Keratinocyte (primary cell): ENCODE results near the gene CRYBB1.

Experiments used
- EZH2 ChIP-seq: IDR thresholded peaks from one replicate; pipeline ENCODE4 v1.6.1; 2012; ENCODE audit warnings: inconsistent platforms, mild to moderate bottlenecking, low read length, moderate library complexity
- TF ChIP-seq, protein P1 (sequence below), 3 experiments: IDR thresholded peaks in 1 of 3; conservative IDR thresholded peaks in 1 of 3; optimal IDR thresholded peaks in 1 of 3; 2 replicates in 2 of 3; 3 replicates in 1 of 3; pipeline versions ENCODE3 to v1.5.1; 2011; ENCODE audit warnings: low read length in 3 of 3, mild to moderate bottlenecking in 3 of 3, moderate library complexity in 2 of 3, control low read depth in 1 of 3, inconsistent platforms in 1 of 3; ENCODE audit not compliant: insufficient read depth in 2 of 3; ENCODE audit errors: extremely low read depth in 1 of 3

DNA sequence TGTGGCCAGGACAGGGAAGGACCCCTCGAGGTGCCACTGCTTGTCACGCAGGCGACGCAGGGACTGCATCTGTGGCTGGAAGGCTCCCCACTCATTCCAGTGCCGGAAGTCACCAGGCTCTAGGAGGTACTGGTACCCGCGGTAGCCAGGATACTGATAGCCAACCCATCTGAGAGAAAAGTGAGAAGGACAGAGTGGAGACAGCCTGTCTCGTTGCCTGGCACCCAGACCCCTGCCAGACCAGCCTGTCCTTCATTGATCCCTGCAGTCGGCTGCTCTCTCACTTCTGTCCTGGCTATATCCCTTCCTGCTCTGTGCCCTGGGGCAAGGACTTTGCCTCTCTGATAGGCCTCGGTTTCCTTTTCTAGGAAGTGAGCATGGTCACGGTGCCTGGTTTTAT lies 18.3 kb downstream of the CRYBB1 start:
- TF ChIP-seq, protein P1, sequence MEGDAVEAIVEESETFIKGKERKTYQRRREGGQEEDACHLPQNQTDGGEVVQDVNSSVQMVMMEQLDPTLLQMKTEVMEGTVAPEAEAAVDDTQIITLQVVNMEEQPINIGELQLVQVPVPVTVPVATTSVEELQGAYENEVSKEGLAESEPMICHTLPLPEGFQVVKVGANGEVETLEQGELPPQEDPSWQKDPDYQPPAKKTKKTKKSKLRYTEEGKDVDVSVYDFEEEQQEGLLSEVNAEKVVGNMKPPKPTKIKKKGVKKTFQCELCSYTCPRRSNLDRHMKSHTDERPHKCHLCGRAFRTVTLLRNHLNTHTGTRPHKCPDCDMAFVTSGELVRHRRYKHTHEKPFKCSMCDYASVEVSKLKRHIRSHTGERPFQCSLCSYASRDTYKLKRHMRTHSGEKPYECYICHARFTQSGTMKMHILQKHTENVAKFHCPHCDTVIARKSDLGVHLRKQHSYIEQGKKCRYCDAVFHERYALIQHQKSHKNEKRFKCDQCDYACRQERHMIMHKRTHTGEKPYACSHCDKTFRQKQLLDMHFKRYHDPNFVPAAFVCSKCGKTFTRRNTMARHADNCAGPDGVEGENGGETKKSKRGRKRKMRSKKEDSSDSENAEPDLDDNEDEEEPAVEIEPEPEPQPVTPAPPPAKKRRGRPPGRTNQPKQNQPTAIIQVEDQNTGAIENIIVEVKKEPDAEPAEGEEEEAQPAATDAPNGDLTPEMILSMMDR (optimal IDR thresholded peaks at IDR 0.05 in 1 of 3, IDR thresholded peaks at IDR 0.05 in 1 of 3, conservative IDR thresholded peaks at IDR 0.05 in 1 of 3; ENCODE audit: extremely low read depth in 1 of 3, insufficient read depth in 2 of 3, low read length in 3 of 3) = no peak
- TF ChIP-seq EZH2 = no peak
